ENCODE data around the gene EPPIN.
"Not testable (repeated sequence)": the region's sequence is repeated elsewhere in the genome, so short reads cannot be mapped to it uniquely, and the experiment has no call there.

DNA sequence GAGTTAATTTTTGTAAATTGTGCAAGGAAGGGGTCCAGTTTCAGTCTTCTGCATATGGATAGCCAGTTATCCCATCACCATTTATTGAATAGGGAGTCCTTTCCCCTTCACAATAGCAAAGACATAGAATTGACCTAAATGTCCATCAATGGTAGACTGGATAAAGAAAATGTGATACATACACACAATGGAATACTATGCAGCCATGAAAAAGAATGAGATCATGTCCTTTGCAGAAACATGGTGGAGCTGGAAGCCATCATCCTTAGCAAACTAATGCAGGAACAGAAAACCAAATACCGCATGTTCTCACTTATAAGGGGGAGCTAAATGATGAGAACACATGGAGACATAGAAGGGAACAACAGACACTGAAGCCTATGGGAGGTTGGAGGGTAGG, 22.4 kb upstream of the EPPIN start:
- TF ChIP-seq, protein P1, sequence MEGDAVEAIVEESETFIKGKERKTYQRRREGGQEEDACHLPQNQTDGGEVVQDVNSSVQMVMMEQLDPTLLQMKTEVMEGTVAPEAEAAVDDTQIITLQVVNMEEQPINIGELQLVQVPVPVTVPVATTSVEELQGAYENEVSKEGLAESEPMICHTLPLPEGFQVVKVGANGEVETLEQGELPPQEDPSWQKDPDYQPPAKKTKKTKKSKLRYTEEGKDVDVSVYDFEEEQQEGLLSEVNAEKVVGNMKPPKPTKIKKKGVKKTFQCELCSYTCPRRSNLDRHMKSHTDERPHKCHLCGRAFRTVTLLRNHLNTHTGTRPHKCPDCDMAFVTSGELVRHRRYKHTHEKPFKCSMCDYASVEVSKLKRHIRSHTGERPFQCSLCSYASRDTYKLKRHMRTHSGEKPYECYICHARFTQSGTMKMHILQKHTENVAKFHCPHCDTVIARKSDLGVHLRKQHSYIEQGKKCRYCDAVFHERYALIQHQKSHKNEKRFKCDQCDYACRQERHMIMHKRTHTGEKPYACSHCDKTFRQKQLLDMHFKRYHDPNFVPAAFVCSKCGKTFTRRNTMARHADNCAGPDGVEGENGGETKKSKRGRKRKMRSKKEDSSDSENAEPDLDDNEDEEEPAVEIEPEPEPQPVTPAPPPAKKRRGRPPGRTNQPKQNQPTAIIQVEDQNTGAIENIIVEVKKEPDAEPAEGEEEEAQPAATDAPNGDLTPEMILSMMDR (IDR thresholded peaks at IDR 0.05), result not testable (repeated sequence)
- not testable (repeated sequence) for TF ChIP-seq POLR2A (IDR thresholded peaks at IDR 0.05)
